ENCODE data around the gene RIN1.

Gene RIN1

GRCh38 chr11:66299186-66299585 lies 37.0 kb downstream of the RIN1 start:
- DNase-seq (ENCODE audit: low spot score): no peak
- no peak for TF ChIP-seq CTCF (IDR thresholded peaks at IDR 0.05; ENCODE audit: extremely low read depth, insufficient read depth, missing control alignments)
- in situ Hi-C loops (cut with MboI; ENCODE audit: low pct_unique_long_range_greater_than_20kb, low sequenced_read_pairs, unreplicated experiment): no loop called here

GRCh38 chr11:66297610-66298009 lies 38.6 kb downstream of the RIN1 start:
- in situ Hi-C loops (cut with MboI; ENCODE audit: low pct_unique_long_range_greater_than_20kb, low sequenced_read_pairs, unreplicated experiment): no loop called here
- DNase-seq (ENCODE audit: low spot score): no peak
- no peak for TF ChIP-seq CTCF (IDR thresholded peaks at IDR 0.05; ENCODE audit: extremely low read depth, insufficient read depth, missing control alignments)

- DNase-seq (ENCODE audit: low spot score): no peak
- in situ Hi-C loops (cut with MboI; ENCODE audit: low pct_unique_long_range_greater_than_20kb, low sequenced_read_pairs, unreplicated experiment): no loop called here
- TF ChIP-seq CTCF (IDR thresholded peaks at IDR 0.05; ENCODE audit: extremely low read depth, insufficient read depth, missing control alignments): no peak
These were observed 41.3 kb downstream of the RIN1 start for GRCh38 chr11:66294626-66295620.

GRCh38 chr11:66293777-66294625 lies 42.2 kb downstream of the RIN1 start:
- no peak for TF ChIP-seq CTCF (IDR thresholded peaks at IDR 0.05; ENCODE audit: extremely low read depth, insufficient read depth, missing control alignments)
- in situ Hi-C loops (cut with MboI; ENCODE audit: low pct_unique_long_range_greater_than_20kb, low sequenced_read_pairs, unreplicated experiment): no loop called here
- DNase-seq (ENCODE audit: low spot score): no peak

- in situ Hi-C loops (cut with MboI; ENCODE audit: low pct_unique_long_range_greater_than_20kb, low sequenced_read_pairs, unreplicated experiment): no loop called here
- DNase-seq (ENCODE audit: low spot score): no peak
- no peak for TF ChIP-seq CTCF (IDR thresholded peaks at IDR 0.05; ENCODE audit: extremely low read depth, insufficient read depth, missing control alignments)
These were observed 42.9 kb downstream of the RIN1 start for GRCh38 chr11:66293352-66293751.

GRCh38 chr11:66292543-66293332 lies 43.5 kb downstream of the RIN1 start:
- DNase-seq (ENCODE audit: low spot score): no peak
- in situ Hi-C loops (cut with MboI; ENCODE audit: low pct_unique_long_range_greater_than_20kb, low sequenced_read_pairs, unreplicated experiment): no loop called here
- TF ChIP-seq CTCF (IDR thresholded peaks at IDR 0.05; ENCODE audit: extremely low read depth, insufficient read depth, missing control alignments): no peak
